ENCODE measurements around the gene NFKB2.

The NFKB2 gene

GRCh38 chr10:102451105-102451969 is 55.8 kb downstream of the NFKB2 start, which contains the start of gene C10orf95:
TSS of gene C10orf95 (minus strand) at chr10:102451543. CDS start at chr10:102451093, 450 bp downstream.
- TF ChIP-seq NFIC (IDR thresholded peaks at IDR 0.05): no peak
- no peak for TF ChIP-seq MAX (IDR thresholded peaks at IDR 0.05)
- TF ChIP-seq REST (IDR thresholded peaks at IDR 0.05; ENCODE audit: low read depth): no peak; the same call in 1 of the 2 replicates
- no peak; the same call in 1 of the 2 replicates for TF ChIP-seq ZBTB7A (IDR thresholded peaks at IDR 0.05; ENCODE audit: low read depth)
- TF ChIP-seq FOXM1 (IDR thresholded peaks at IDR 0.05; ENCODE audit: borderline replicate concordance, low read depth): no peak
- no peak for TF ChIP-seq CREB1 (IDR thresholded peaks at IDR 0.05; ENCODE audit: low read depth)

All from Ishikawa (cell line).